OCI-LY3 (cell line): ENCODE data around the gene SLMAP.

Source experiments
- H2AFZ ChIP-seq: fragments of 200-600, 300-600 bp; shearing (Covaris generic); 2 replicates; pipeline ENCODE4 v1.6.0; 2014; ENCODE audit warnings: antibody characterized with exemption, low read depth, low read length
- H3K27ac ChIP-seq: fragments of 200-600, 300-600 bp; sonication (generic); 2 replicates; pipeline ENCODE4 v1.5.1; 2014; ENCODE audit warnings: mild to moderate bottlenecking, low read length, moderate library complexity, mixed read lengths
- H3K27me3 ChIP-seq: fragments of 200-600, 300-600 bp; sonication (generic); 2 replicates; pipeline ENCODE4 v1.6.1; 2014; ENCODE audit warnings: low read depth, low read length, mixed read lengths
- H3K36me3 ChIP-seq: fragments of 200-600, 300-600 bp; sonication (generic); replicated peaks from 2 replicates; pipeline ENCODE3; 2014; ENCODE audit warnings: low read depth, low read length, mixed read lengths
- H3K4me1 ChIP-seq: fragments of 300-600, 200-600 bp; sonication (generic); 2 replicates; pipeline ENCODE4 v1.6.1; 2014; ENCODE audit warnings: low read length, mixed read lengths
- H3K4me2 ChIP-seq: fragments of 200-600, 300-600 bp; sonication (generic); 2 replicates; pipeline ENCODE4 v1.6.1; 2014; ENCODE audit warnings: low read length, mixed read lengths
- H3K4me3 ChIP-seq: fragments of 300-600, 200-600 bp; sonication (generic); 2 replicates; pipeline ENCODE4 v1.5.1; 2014; ENCODE audit warnings: antibody characterized with exemption, mild to moderate bottlenecking, low read length, moderate library complexity
- H3K79me2 ChIP-seq: fragments of 300-600, 200-600 bp; shearing (Covaris generic); 2 replicates; pipeline ENCODE4 v1.6.1; 2014; ENCODE audit warnings: mild to moderate bottlenecking, low read length, mixed read lengths
- H3K9ac ChIP-seq: fragments of 300-600, 200-600 bp; shearing (Covaris generic); 2 replicates; pipeline ENCODE4 v1.6.0; 2014; ENCODE audit warnings: mild to moderate bottlenecking, low read length, moderate library complexity
- H3K9me3 ChIP-seq: fragments of 200-600, 300-600 bp; shearing (Covaris generic); 2 replicates; pipeline ENCODE4 v1.6.1; 2014; ENCODE audit warnings: low read length, mixed read lengths; ENCODE audit not compliant: insufficient read depth
- H4K20me1 ChIP-seq: fragments of 200-600, 300-600 bp; sonication (generic); 2 replicates; pipeline ENCODE4 v1.6.1; 2016; ENCODE audit warnings: low read length, mixed read lengths; ENCODE audit not compliant: insufficient read depth
- EZH2phosphoT487 ChIP-seq: fragments of 200-600 bp; shearing (Covaris generic); IDR thresholded peaks from 2 replicates; pipeline ENCODE4 v1.6.1; 2018; ENCODE audit warnings: antibody characterized with exemption, mixed run types, low read depth
- TF ChIP-seq, protein P1 (sequence below): fragments of 200-600, 300-600 bp; sonication (generic); IDR thresholded peaks from 2 replicates; pipeline ENCODE4 v1.5.1; 2014; ENCODE audit warnings: antibody characterized with exemption, low read length, low read depth

The SLMAP gene

DNA sequence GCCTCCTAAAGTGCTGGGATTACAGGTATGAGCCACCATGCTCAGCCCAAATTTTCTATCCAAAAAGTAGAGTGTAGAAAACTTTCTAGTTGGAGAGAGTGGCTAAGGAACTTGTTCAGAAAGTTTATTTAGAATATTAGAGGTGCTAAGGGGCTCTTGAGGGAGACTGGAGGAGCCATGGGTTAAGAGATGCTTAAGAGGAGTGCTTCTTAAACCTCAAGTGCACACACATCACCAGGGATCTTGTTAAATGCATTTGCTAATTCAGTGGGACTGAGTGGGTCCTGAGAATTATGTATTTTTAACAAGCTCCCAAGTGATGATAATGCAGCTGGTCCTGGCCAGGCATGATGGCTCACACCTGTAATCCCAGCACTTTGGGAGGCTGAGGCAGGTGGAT, 29.7 kb upstream of the SLMAP start:
- Histone ChIP-seq H3K9ac (no peak overlapping the region), H3K79me2 (no peaks in the 10 kb centered on the region), H3K27ac (no peak overlapping the region), H3K9me3 (no peaks in the 10 kb centered on the region), H3K27me3 (peaks cover 10% of the 10 kb centered on the region), H3K36me3 (no peaks in the 10 kb centered on the region), H3K4me1 (no peaks in the 10 kb centered on the region), H2AFZ (no peak overlapping the region), H3K4me2 (no peak overlapping the region), H3K4me3 (no peak overlapping the region), H4K20me1 (no peaks in the 10 kb centered on the region)
- TF ChIP-seq, protein P1, sequence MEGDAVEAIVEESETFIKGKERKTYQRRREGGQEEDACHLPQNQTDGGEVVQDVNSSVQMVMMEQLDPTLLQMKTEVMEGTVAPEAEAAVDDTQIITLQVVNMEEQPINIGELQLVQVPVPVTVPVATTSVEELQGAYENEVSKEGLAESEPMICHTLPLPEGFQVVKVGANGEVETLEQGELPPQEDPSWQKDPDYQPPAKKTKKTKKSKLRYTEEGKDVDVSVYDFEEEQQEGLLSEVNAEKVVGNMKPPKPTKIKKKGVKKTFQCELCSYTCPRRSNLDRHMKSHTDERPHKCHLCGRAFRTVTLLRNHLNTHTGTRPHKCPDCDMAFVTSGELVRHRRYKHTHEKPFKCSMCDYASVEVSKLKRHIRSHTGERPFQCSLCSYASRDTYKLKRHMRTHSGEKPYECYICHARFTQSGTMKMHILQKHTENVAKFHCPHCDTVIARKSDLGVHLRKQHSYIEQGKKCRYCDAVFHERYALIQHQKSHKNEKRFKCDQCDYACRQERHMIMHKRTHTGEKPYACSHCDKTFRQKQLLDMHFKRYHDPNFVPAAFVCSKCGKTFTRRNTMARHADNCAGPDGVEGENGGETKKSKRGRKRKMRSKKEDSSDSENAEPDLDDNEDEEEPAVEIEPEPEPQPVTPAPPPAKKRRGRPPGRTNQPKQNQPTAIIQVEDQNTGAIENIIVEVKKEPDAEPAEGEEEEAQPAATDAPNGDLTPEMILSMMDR, result no peak
- TF ChIP-seq EZH2phosphoT487, result no peak

DNA sequence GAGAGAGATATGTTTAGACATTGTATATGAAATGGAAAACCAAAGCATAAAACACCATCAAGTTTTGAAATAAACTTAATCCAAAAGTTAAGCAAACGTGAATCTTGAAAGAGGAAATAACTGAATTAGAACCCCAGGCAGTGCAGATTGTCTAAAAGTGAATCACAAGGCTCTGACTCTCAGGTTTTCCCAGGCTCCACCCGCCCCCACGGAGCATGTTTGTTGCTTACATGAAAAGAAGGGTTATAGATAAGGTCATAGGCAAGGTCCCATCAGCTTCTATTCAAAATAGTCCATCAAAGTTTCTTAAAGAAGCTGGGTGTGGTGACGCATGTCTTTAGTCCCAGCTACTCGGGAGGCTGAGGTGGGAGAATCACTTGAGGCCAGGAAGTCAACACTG, 29.0 kb upstream of the SLMAP start:
- H3K4me1 ChIP-seq, result no peaks in the 10 kb centered on the region
- H3K27ac ChIP-seq, result no peak overlapping the region
- H3K4me2 ChIP-seq, result no peak overlapping the region
- peaks cover 5% of the 10 kb centered on the region for H3K27me3 ChIP-seq
- no peaks in the 10 kb centered on the region for H3K36me3 ChIP-seq
- H2AFZ ChIP-seq, result no peak overlapping the region
- no peak for TF ChIP-seq EZH2phosphoT487
- TF ChIP-seq, protein P1, result no peak
- H3K9ac ChIP-seq, result no peak overlapping the region
- H3K4me3 ChIP-seq, result no peak overlapping the region
- H3K79me2 ChIP-seq, result no peaks in the 10 kb centered on the region
- no peaks in the 10 kb centered on the region for H4K20me1 ChIP-seq
- H3K9me3 ChIP-seq, result no peaks in the 10 kb centered on the region

DNA sequence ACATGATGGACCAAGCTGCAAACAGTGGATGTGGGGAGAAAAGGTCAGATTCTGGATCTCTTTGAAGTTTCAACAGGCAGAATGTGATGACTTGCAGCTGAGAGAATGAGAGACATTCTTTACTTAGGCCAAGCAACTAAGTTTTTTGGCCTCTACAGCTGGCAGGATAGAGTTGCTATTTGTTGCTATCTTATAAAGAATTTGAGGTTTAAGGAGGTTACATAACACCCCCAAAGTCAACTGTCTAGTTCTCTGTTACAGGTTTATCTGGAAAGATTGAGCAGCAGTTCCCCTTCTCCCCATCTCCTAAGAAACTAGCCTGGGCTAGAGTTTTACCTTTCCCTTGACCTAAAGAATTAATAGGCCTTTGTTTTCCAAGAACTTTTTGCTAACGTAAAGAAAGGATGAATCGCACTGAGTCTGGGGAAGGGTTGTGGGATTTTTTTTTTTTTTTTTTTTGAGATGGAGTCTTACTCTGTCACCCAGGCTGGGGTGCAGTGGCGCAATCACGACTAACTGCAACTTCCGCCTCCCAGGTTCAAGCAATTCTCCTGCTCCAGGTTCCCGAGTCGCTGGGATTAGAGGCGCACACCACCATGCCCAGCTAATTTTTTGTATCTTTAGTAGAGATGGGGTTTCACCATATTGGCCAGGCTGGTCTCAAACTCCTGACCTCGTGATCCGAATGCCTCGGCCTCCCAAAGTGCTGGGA, 26.6 kb upstream of the SLMAP start:
- peaks cover 4% of the 10 kb centered on the region; the same call in 1 of the 2 replicates for H3K27me3 ChIP-seq
- H3K79me2 ChIP-seq, result no peaks in the 10 kb centered on the region
- no peak overlapping the region for H3K27ac ChIP-seq
- H4K20me1 ChIP-seq, result no peaks in the 10 kb centered on the region
- no peaks in the 10 kb centered on the region for H3K9me3 ChIP-seq
- H3K4me3 ChIP-seq, result no peak overlapping the region
- no peak overlapping the region for H3K9ac ChIP-seq
- no peak overlapping the region for H3K4me2 ChIP-seq
- TF ChIP-seq, protein P1, result no peak
- no peak for TF ChIP-seq EZH2phosphoT487
- H3K36me3 ChIP-seq, result no peaks in the 10 kb centered on the region
- no peaks in the 10 kb centered on the region for H3K4me1 ChIP-seq
- H2AFZ ChIP-seq, result no peak overlapping the region

DNA sequence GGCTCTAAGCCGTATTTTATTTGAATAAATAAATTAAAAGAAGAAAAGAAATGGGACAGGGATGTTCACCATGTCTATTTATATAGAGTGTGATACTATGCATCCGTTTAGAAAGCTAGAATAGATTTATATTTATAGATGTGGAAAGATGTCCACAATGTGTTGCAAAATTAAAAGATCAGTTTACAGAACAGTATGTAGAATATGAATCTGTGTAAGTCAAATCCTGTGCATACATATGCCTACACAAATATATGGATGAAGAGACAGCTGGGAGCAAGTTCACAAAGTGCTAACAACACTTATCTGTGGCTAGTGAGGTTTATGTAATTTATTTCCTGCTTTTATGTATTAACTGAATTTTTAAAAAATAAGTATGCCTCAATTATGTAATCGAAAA, 25.4 kb upstream of the SLMAP start:
- Histone ChIP-seq H3K4me1 (no peaks in the 10 kb centered on the region), H3K9ac (no peak overlapping the region), H3K9me3 (no peaks in the 10 kb centered on the region), H3K79me2 (no peaks in the 10 kb centered on the region), H4K20me1 (no peaks in the 10 kb centered on the region), H3K36me3 (no peaks in the 10 kb centered on the region), H3K27me3 (peaks cover 2% of the 10 kb centered on the region; the same call in 1 of the 2 replicates), H3K4me2 (no peak overlapping the region), H2AFZ (no peak overlapping the region), H3K4me3 (no peak overlapping the region), H3K27ac (no peak overlapping the region)
- TF ChIP-seq, protein P1, result no peak
